Stimulated activated CD4-positive, alpha-beta T cell treated with anti-CD3 and anti-CD28 coated beads, TNF-alpha, amount 100 ng/mL, for 24 hours (primary cell): ENCODE results near the gene PAMR1.
A peak's percentile ranks its signal among the peaks of the same experiment; 100 is the strongest.

Source experiments
- DNase-seq, 3 experiments: peaks; one replicate each; pipeline ENCODE4 v3.0.0-alpha.2; 2020; ENCODE audit warnings: low read depth in 3 of 3

PAMR1 gene

GRCh38 chr11:35402751-35403660 is 122.4 kb downstream of the PAMR1 start:
- no peak for DNase-seq

GRCh38 chr11:35398881-35399280 is 126.5 kb downstream of the PAMR1 start:
- no peak for DNase-seq

GRCh38 chr11:35394941-35395340 is 130.5 kb downstream of the PAMR1 start:
- DNase-seq: no peak

GRCh38 chr11:35393098-35393497 is 132.3 kb downstream of the PAMR1 start:
- no peak for DNase-seq

GRCh38 chr11:35391922-35392688 is 133.3 kb downstream of the PAMR1 start:
- DNase-seq: peak; percentile 75 to 86 (median 84)

GRCh38 chr11:35390737-35391682 is 134.4 kb downstream of the PAMR1 start:
- peak in 2 of 3 experiments; percentile 12 to 22 for DNase-seq

GRCh38 chr11:35389897-35390465 is 135.4 kb downstream of the PAMR1 start:
- DNase-seq: peak in 2 of 3 experiments; percentile 18 to 38

- no peak for DNase-seq
Observed at GRCh38 chr11:35389112-35389511, 136.3 kb downstream of the PAMR1 start.

GRCh38 chr11:35388061-35388460 is 137.4 kb downstream of the PAMR1 start:
- DNase-seq: no peak

- no peak for DNase-seq
Observed at GRCh38 chr11:35387111-35387982, 138.1 kb downstream of the PAMR1 start.

GRCh38 chr11:35383953-35384352 is 141.5 kb downstream of the PAMR1 start:
- no peak for DNase-seq
